DMS114 treated with DMSO at 0.1 percent for 48 hours (cell line): ENCODE results near the gene PAWR.
A peak's percentile ranks its signal among the peaks of the same experiment; 100 is the strongest.
"Not testable (repeated sequence)": the region's sequence is repeated elsewhere in the genome, so short reads cannot be mapped to it uniquely, and the experiment has no call there.

ENCODE experiments used
- DNase-seq: peaks from one replicate; lab custom pipeline; 2025; ENCODE audit not compliant: unreplicated experiment; lab: John Stamatoyannopoulos, UW

The PAWR gene

DNA sequence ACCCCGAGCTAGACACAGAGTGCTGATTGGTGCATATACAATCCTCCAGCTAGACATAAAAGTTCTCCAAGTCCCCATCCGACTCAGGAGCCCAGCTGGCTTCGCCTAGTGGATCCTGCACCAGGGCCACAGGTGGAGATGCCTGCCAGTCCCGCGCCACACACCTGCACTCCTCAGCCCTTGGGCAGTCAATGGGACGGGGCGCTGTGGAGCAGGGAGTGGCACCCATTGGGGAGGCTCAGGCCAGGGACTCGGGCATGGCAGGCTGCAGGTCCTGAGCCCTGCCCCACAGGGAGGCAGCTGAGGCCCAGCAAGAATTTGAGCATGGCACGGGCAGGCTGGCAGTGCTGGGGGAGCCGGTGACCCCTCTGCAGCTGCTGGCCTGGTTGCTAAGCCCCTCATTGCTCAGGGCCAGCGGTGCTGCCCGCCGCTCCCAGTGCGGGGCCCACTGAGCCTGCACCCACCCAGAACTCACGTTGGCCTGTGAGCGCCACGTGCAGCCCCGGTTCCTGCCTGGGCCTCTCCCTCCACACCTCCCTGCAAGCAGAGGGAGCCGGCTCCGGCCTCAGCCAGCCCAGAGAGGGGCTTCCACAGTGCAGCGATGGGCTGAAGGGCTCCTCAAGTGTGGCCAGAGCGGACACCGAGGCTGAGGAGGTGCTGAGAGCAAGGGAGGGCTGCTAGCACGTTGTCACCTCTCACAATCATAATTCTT, 136.7 kb downstream of the PAWR start:
- no peak for DNase-seq

DNA sequence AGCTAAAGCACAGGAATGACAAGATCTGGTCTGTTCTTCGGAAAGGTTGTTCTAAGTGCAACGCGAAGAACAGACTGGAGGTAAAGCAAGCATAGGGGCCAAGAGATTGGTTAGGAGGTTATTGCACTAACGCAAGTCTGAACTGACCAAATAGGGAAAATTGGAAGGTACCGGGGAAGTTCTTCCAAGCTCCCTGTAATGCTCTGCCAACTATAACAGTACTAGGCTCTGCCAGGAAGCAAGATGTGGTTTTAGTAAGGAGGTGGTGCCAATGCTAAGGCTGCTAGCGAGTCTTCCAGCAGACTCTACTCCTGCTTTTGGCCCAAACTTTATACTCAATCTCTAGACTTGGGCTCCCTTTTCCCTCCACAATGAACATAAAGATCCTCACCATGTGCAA, 138.6 kb downstream of the PAWR start:
- DNase-seq: no peak

DNA sequence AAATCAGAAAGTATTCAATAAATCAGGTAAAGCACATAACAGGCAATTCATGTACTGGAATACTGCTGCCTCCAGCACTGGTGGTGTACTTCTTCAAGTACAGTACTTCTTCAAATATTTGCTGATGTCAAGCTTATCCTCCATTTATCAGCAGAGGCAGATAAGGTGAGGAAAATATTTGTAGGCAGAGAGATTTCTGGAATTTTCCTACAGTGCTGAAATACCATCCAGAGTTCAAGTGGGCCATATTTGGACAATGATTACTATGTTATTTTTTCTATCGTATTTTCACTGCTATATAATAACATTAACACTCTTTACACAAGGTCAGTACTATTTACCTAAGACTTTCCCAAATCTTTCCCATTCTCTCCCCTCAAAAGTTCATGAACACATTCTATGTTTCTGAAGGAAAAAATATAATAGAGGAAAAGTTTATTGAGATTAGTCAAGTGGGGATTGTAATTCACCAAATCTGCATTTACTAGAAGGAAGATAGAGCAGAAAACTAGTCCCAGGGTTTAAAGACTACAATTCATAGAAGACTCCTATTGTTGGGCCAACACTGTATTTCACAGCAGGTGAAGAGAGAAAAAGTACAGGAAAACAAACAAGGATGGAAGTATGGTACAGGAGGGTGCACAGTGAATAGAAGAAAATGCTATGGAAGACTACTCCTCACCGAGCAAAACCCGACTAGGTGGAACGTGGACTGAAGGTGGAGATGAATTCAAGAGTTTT, 141.1 kb downstream of the PAWR start:
- no peak for DNase-seq

DNA sequence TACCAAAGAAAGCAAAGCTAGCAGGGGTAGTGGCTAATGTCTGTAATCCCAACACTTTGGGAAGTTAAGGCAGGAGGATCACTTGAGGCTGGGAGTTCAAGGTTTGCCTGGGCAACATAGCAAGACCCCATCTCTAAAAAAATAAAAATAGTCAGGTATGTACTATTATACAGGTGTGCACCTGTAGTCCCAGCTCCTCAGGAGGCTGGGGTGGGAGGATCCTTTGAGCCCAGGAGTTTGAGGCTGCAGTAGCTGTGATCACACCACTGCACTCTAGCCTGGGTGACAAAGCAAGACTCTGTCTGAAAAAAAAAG, 142.2 kb downstream of the PAWR start:
- no peak for DNase-seq

DNA sequence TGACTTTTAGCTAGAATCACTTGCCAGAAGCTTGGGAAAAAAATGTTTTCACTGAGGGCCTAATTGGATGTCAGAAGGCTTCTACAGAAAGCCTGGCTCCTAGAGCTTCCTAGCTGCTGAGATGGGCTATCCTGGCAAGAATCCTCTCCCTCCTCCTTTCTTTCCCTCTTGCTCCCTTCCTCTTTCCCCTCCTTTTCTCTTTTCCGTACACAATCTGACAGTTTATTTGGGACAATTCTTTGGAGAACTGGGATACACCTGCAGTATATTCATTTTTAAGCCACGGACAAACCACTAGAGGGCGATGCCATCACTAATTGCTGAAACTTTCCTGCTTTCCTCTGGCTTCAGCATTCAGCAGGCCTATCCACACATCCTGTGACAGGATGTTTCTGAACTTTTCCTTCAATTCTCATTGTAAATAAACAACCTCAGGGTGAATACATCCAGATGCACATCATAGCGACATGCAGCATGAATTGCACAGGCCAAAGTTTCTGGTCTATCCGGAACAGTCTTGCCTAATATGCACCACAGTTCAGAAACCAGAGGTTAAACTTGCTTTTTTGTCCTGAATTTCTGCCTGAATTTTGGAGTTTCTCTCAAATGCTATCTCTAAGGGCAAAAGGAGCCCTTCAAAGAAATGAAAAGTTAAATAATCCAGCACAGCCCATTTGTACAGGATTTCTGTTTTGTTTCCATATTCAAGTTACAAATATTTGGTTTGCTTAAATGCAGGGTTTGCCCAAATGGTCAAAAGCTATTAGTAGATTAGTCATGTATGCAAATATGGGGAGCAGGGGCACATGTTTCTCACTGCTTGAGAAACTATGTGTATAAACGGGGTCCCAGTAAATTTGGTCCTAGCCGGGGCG, 142.8 kb downstream of the PAWR start:
- DNase-seq: peak; percentile 16

DNA sequence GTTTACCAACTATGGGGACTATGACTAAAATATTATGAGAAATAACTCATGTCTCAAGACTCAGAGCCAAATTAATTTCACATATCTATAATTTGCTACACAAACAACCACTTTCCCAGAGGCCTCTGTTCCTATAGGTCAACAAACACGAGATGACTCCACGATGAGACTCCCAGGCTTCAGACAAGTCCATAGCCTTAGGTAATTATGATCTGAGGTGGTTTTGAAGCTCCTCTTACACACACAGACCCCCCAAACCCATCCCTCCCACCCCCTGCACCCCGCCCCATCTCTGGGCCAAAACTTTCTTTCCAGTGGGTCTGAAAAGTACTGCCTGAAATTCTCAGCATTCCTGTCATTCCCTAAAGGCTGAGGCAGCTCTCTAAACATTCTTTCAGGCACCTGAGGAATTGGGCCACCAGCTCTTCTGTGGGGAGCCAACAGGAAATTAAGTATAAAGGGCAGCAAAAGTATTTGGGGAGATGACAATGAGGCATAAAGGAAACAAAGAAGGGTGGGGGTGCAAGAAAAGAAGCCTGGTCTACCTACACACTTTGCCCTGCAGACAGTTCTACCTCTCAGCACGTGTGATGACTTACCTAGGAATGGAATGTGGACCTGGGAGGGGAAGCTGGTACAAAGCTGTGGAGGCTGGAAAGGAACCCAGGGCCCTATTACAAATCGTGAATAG, 143.6 kb downstream of the PAWR start:
- DNase-seq: no peak

DNA sequence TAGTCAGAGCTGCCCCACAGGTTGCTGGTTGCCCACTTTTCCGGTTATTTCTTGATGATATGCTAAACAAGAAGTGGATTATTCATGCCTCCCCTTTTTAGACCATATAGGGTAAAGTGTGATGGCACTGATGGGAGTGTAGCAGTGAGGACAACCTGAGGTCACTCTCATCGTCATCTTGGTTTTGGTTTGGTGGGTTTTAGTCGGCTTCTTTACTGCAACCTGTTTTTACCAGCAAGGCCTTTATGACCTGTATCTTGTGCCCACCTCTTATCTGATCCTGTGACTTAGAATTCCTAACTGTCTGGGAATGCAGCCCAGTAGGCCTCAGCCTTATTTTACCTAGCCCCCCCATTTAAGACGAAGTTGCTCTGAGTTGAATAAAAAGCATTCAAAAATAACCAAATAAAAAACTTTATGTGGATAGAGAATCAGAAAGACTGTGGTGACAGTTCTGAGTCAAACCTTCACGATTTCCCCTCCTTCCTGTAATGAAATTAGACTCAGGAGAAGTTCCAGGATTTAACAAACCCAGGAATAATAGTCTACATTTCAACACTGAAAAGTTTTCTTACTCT, 144.2 kb downstream of the PAWR start:
- DNase-seq: no peak

DNA sequence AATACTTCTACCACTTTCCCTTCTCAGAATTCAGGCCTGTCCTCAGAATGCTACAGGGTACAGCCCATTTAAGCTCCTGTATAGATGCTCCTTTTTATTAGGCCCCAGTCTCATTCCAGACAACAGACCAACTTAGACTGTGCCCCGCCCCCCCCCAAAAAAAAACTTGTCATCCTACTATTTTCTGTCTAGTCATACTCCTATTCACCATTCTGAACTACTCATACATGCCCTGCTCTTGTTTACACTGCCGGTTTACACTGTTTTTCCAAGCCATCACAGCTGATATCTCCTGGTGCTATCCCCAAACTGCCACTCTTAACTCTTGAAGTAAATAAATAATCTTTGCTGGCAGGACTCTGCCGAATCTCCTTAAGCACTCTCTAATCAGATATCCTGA, 146.3 kb downstream of the PAWR start:
- DNase-seq: not testable (repeated sequence)

DNA sequence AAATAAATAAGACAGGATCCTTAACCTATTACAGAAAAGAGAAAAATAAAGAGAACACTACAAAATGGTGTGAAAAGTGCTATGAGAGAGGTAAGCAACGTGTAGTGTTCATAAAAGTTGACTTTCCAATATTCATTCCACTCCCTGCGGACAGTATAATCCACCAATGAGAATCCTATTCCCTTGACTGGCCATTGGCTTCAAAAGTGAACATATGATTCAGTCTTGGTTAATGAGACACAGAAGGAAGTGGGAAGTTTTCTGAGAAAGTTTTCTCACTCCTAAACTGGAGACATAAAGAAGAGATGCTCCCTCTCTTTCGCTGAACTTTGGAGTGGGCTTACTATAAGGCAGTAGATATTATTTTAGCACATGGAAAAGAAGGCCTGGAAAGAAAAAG, 153.1 kb downstream of the PAWR start:
- DNase-seq: no peak

DNA sequence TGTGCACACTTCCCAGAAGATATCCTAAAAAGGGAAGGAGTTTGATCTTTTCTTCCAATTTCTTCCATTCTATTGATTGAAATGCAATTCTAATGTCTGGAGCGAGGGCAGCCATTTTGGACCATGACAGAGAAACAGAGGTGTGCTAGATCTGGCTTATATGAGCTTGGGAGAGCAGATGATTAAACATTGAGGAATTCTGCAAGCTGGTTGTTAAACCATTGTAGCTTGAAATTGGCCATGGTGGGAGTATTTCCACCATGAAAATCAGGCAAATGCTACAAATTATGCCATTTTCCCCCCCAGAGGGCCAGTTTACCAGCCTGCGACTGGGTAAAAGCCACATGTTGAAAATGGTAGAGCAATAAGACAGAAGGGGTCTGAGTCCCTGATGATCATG, 155.0 kb downstream of the PAWR start:
- DNase-seq: no peak
